Astrocyte (in vitro differentiated cells and primary cell): ENCODE results near the gene RTN1. TPM values are rescaled to one million over a fixed set of nuclear protein-coding genes. Genes with fewer than 3 reads are reported as not detected.

Experiments used
- DNase-seq: peaks from one replicate; pipeline ENCODE4 v3.0.0-alpha.2; 2010; ENCODE audit warnings: low read depth
- FAIRE-seq: peaks from 2 replicates; lab custom pipeline; 2011; peaks lifted over from hg19 to GRCh38; lab: Jason Lieb, UNC
- H2AFZ ChIP-seq: 2 replicates; pipeline ENCODE4 v1.6.0; 2012; ENCODE audit warnings: low read depth, low read length, inconsistent platforms
- H3K27ac ChIP-seq: 2 replicates; pipeline ENCODE4 v1.5.1; 2011; ENCODE audit warnings: low read depth, low read length, inconsistent platforms
- H3K27me3 ChIP-seq: 2 replicates; pipeline ENCODE4 v1.6.0; 2011; ENCODE audit warnings: low read length, inconsistent platforms; ENCODE audit not compliant: insufficient read depth
- H3K36me3 ChIP-seq: 2 replicates; pipeline ENCODE4 v1.5.1; 2011; ENCODE audit warnings: low read length, inconsistent platforms; ENCODE audit not compliant: insufficient read depth
- H3K4me1 ChIP-seq: 2 replicates; pipeline ENCODE4 v1.5.1; 2011; ENCODE audit warnings: low read length, inconsistent platforms; ENCODE audit not compliant: insufficient read depth
- H3K4me2 ChIP-seq: 2 replicates; pipeline ENCODE4 v1.6.0; 2012; ENCODE audit warnings: low read length, inconsistent platforms
- H3K4me3 ChIP-seq: 2 replicates; pipeline ENCODE4 v1.5.1; 2011; ENCODE audit warnings: low read depth, mild to moderate bottlenecking, low read length, inconsistent platforms; ENCODE audit not compliant: insufficient read depth
- H3K79me2 ChIP-seq: 2 replicates; pipeline ENCODE4 v1.6.0; 2012; ENCODE audit warnings: mild to moderate bottlenecking, low read length, inconsistent platforms; ENCODE audit not compliant: insufficient read depth
- H3K9ac ChIP-seq: 2 replicates; pipeline ENCODE4 v1.6.0; 2012; ENCODE audit warnings: mild to moderate bottlenecking, low read length, inconsistent platforms
- H3K9me3 ChIP-seq: 2 replicates; pipeline ENCODE4 v1.5.1; 2012; ENCODE audit warnings: low read depth, mild to moderate bottlenecking, low read length, inconsistent platforms; ENCODE audit not compliant: insufficient read depth
- H4K20me1 ChIP-seq: 2 replicates; pipeline ENCODE4 v1.6.0; 2012; ENCODE audit warnings: low read length, inconsistent platforms; ENCODE audit not compliant: insufficient read depth
- H3K27ac Mint-ChIP-seq: one replicate; pipeline ENCODE4 v1.8.0; 2021; ENCODE audit warnings: mild to moderate bottlenecking, mixed read lengths; ENCODE audit not compliant: unreplicated experiment
- H3K27me3 Mint-ChIP-seq: one replicate; pipeline ENCODE4 v1.8.0; 2021; ENCODE audit warnings: low read depth, mixed read lengths; ENCODE audit not compliant: unreplicated experiment
- H3K36me3 Mint-ChIP-seq: one replicate; pipeline ENCODE4 v1.8.0; 2021; ENCODE audit warnings: low read depth, mixed read lengths; ENCODE audit not compliant: unreplicated experiment
- H3K4me1 Mint-ChIP-seq: one replicate; pipeline ENCODE4 v1.8.0; 2021; ENCODE audit warnings: low read depth, mixed read lengths; ENCODE audit not compliant: unreplicated experiment
- H3K4me3 Mint-ChIP-seq: one replicate; pipeline ENCODE4 v1.8.0; 2021; ENCODE audit warnings: mild to moderate bottlenecking, moderate library complexity, mixed read lengths; ENCODE audit not compliant: unreplicated experiment
- H3K9me3 Mint-ChIP-seq: one replicate; pipeline ENCODE4 v1.8.0; 2021; ENCODE audit warnings: mild to moderate bottlenecking, mixed read lengths; ENCODE audit not compliant: unreplicated experiment
- EZH2 ChIP-seq: IDR thresholded peaks from 2 replicates; pipeline ENCODE4 v1.6.1; 2012; ENCODE audit warnings: mild to moderate bottlenecking, low read length, inconsistent platforms; ENCODE audit not compliant: insufficient read depth
- total RNA-seq: library from RNA; stranded (reverse); gene quantifications from 2 replicates; pipeline ENCODE4 v1.2.1, GENCODE V29; 2021
- TF ChIP-seq, protein P1 (sequence below): IDR thresholded peaks from 2 replicates; pipeline ENCODE4 v1.5.1; 2011; ENCODE audit warnings: low read depth, mild to moderate bottlenecking, inconsistent platforms, low read length, moderate library complexity; ENCODE audit not compliant: insufficient read depth

The RTN1 gene
- total RNA-seq, 1 donor from 2014 or later = 1.2 TPM

DNA sequence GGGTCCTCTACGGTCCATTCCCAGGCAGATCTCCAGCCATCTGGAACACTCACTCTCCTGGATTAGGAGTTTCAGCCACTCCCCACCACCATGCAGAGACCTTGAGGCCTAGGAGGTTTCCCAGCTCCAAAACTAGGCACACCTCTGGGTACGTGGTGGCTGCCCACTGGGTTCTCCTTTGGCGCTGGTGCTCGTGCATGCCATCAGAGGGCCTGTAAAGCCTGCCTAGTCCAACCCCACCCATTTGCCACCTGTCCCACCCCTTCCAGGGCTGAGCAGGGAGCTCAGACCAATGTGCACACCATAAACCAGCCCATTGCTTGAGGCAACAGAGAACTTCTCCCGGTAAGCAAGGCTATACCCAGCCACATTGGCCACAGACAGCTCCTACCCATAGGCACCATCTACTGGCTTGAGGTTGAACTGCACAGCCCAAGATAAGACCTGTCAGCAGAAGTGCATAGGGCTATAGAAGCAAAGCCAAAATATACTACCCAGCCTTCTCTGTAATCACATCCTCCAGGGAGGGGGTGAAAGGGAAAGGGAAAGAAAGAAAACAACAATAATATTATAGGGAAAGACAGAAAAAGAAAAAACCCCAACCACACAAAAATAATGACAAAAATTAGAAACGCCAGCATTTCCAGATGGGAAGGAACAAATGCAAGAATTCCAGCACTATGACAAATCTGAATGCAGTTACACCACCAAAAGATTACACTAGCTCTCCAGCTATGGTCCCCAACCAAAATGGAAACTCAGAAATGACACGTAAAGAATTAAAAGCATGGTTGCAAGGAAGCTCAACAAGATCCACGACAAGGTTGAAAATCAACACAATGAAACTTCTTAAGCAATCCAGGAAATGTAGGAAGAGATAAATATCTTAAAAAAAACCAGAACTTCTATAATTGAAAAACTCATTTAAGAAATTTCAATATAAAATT is 182.1 kb downstream of the RTN1 start:
- peak; percentile 10 for DNase-seq
- FAIRE-seq = no peak
- TF ChIP-seq, protein P1, sequence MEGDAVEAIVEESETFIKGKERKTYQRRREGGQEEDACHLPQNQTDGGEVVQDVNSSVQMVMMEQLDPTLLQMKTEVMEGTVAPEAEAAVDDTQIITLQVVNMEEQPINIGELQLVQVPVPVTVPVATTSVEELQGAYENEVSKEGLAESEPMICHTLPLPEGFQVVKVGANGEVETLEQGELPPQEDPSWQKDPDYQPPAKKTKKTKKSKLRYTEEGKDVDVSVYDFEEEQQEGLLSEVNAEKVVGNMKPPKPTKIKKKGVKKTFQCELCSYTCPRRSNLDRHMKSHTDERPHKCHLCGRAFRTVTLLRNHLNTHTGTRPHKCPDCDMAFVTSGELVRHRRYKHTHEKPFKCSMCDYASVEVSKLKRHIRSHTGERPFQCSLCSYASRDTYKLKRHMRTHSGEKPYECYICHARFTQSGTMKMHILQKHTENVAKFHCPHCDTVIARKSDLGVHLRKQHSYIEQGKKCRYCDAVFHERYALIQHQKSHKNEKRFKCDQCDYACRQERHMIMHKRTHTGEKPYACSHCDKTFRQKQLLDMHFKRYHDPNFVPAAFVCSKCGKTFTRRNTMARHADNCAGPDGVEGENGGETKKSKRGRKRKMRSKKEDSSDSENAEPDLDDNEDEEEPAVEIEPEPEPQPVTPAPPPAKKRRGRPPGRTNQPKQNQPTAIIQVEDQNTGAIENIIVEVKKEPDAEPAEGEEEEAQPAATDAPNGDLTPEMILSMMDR = peak; percentile 64
- TF ChIP-seq EZH2 = no peak
- Histone ChIP-seq H3K9ac (no peak overlapping the region), H4K20me1 (no peaks in the 10 kb centered on the region), H3K4me1 (no peaks in the 10 kb centered on the region), H3K4me3 (no peak overlapping the region), H3K4me2 (no peak overlapping the region), H3K79me2 (no peaks in the 10 kb centered on the region), H3K27me3 (no peaks in the 10 kb centered on the region), H2AFZ (no peak overlapping the region), H3K36me3 (no peaks in the 10 kb centered on the region), H3K27ac (no peak overlapping the region), H3K9me3 (no peaks in the 10 kb centered on the region)
- no peaks in the 10 kb centered on the region for H3K36me3 Mint-ChIP-seq
- no peak overlapping the region for H3K4me3 Mint-ChIP-seq
- no peak overlapping the region for H3K27ac Mint-ChIP-seq
- H3K4me1 Mint-ChIP-seq = no peaks in the 10 kb centered on the region
- no peaks in the 10 kb centered on the region for H3K27me3 Mint-ChIP-seq
- H3K9me3 Mint-ChIP-seq = peaks cover 4% of the 10 kb centered on the region

DNA sequence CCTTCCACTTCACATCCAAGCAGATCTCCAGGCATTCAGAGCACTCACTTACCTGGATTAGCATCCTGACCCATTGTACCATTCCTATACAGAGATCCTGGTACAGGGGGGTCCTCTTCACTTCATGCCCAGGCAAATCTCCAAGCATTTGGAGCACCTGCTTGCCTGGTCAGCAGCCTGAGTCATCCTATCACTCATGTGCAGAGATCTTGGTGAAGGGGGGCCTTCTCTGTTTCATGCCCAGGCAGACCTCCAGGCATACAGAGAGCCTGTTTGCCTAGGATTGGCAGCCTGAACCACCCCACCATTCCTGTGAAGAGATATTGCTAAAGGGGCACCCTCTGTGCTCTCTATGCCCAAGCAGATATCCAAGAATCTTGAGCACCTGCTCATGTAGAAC is 182.9 kb downstream of the RTN1 start:
- H3K27me3 Mint-ChIP-seq = no peaks in the 10 kb centered on the region

More for the DNA sequence above, 182.9 kb downstream of the RTN1 start:
- no peaks in the 10 kb centered on the region for H3K9me3 ChIP-seq
- peaks cover 4% of the 10 kb centered on the region for H3K9me3 Mint-ChIP-seq
- H3K4me1 ChIP-seq = no peaks in the 10 kb centered on the region
- H3K27me3 ChIP-seq = no peaks in the 10 kb centered on the region
- H3K36me3 Mint-ChIP-seq = no peaks in the 10 kb centered on the region
- FAIRE-seq (no peak), DNase-seq (no peak)
- no peaks in the 10 kb centered on the region for H4K20me1 ChIP-seq
- no peak overlapping the region for H3K4me2 ChIP-seq
- H3K4me3 Mint-ChIP-seq = no peak overlapping the region
- TF ChIP-seq EZH2 = no peak
- TF ChIP-seq, protein P1 = no peak
- H2AFZ ChIP-seq = no peak overlapping the region
- no peaks in the 10 kb centered on the region for H3K79me2 ChIP-seq
- H3K4me1 Mint-ChIP-seq = no peaks in the 10 kb centered on the region
- H3K27ac Mint-ChIP-seq = no peak overlapping the region
- H3K9ac ChIP-seq = no peak overlapping the region
- H3K27ac ChIP-seq = no peak overlapping the region
- no peaks in the 10 kb centered on the region for H3K36me3 ChIP-seq
- H3K4me3 ChIP-seq = no peak overlapping the region
